ENCODE results near the gene SLC25A6.

The SLC25A6 gene

DNA sequence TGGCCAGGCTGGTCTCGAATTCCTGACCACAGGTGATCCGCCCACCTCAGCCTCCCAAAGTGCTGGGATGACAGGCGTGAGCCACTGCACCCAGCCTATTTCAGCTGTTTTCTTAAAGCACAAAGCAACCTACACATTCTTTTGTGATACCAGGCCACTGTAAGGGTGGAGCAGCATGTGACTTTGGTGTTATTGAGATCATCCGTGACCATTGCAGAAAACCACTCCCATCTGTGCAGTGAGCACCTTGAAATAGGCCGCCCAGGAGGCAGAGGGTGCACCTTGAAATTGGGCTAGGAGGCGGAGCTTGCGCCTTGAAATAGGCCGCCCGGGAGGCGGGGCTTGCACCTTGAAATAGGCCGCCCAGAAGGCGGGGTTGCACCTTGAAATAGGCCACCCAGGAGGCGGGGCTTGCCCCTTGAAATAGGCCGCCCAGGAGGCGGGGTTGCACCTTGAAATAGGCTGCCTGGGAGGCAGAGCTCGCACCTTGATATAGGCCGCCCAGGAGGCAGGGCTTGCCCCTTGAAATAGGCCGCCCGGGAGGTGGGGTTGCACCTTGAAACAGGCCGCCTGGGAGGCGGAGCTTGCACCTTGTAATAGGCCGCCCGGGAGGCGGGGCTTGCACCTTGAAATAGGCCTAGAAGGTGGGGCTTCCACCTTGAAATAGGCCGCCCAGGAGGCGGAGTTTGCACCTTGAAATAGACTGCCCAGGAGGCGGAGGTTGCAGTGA is 9.0 kb upstream of the SLC25A6 start:
- TF ChIP-seq, protein P1, sequence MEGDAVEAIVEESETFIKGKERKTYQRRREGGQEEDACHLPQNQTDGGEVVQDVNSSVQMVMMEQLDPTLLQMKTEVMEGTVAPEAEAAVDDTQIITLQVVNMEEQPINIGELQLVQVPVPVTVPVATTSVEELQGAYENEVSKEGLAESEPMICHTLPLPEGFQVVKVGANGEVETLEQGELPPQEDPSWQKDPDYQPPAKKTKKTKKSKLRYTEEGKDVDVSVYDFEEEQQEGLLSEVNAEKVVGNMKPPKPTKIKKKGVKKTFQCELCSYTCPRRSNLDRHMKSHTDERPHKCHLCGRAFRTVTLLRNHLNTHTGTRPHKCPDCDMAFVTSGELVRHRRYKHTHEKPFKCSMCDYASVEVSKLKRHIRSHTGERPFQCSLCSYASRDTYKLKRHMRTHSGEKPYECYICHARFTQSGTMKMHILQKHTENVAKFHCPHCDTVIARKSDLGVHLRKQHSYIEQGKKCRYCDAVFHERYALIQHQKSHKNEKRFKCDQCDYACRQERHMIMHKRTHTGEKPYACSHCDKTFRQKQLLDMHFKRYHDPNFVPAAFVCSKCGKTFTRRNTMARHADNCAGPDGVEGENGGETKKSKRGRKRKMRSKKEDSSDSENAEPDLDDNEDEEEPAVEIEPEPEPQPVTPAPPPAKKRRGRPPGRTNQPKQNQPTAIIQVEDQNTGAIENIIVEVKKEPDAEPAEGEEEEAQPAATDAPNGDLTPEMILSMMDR (IDR thresholded peaks at IDR 0.05; ENCODE audit: control extremely low read depth, extremely low read depth, low read depth, missing control alignments), result no peak
- DNase-seq (ENCODE audit: extremely low spot score), result no peak
- ChIA-PET POLR2A (no interaction called here), CTCF (no interaction called here)

DNA sequence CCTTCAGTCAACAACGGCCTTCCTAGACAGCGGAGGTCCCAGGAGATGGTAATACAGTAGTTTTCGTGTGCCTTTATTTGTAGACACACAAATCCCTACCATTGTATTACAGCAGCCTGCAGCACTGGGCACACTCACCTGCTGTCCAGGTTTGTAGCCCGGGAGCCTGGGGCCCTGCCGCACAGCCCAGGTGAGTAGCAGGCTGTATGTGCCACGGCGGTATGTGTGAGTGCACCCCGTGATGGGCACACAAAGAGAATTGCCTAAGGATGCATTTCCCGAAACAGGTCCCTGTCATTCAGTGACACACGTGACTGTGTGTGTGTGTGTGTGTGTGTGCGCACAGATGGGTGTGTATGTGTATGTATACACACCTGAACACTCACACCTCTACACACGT is 8.1 kb upstream of the SLC25A6 start:
- ChIA-PET POLR2A (no interaction called here), CTCF (no interaction called here)
- TF ChIP-seq, protein P1 (IDR thresholded peaks at IDR 0.05; ENCODE audit: control extremely low read depth, extremely low read depth, low read depth, missing control alignments), result no peak
- DNase-seq (ENCODE audit: extremely low spot score), result no peak

DNA sequence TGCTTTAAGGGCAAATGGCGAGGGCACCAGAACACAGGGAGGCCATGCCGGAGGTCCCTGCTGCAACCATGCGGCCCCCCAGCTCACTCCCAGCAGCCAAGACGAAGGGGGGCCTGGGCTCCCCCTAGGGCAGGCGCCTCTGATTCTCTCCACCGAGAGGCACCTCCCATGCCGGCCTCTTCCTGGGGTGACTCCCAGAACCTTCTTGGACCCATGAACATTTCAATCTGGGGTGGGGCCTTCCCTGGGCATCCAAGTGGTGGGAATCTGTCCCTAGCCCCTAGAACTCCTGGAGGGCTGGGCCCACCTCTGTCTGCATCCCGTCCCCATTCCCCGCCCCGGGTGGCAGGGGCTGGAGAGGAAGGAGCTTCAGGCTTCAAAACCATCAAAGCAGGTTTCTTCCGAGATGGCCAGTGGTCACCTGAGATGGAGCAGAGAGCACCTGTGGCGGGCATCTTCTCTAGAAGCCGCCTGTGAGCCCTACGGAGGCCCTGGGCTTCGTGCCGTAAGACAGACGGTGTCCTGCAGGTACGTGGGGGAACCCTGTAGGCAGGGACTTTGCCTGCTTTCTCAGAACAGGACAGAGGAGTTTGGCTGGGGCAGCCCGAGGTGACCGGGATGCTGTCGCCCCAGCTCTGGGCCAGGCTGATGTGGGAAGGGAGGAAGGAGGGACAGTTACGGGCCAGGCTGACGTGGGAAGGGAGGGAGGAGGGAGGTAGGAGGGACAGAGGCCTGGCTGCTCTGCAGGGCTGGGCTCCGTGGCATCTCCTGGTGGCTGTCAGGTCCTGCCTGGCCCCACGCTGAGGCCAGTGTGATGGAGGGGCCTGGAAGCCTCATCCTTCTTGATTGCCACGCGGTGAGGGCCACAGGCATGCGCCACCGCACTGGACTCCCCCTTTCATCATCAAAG is 6.8 kb upstream of the SLC25A6 start:
- no peak for DNase-seq (ENCODE audit: extremely low spot score)
- CTCF ChIA-PET, result no interaction called here
- POLR2A ChIA-PET, result no interaction called here
- TF ChIP-seq, protein P1 (IDR thresholded peaks at IDR 0.05; ENCODE audit: control extremely low read depth, extremely low read depth, low read depth, missing control alignments), result no peak

DNA sequence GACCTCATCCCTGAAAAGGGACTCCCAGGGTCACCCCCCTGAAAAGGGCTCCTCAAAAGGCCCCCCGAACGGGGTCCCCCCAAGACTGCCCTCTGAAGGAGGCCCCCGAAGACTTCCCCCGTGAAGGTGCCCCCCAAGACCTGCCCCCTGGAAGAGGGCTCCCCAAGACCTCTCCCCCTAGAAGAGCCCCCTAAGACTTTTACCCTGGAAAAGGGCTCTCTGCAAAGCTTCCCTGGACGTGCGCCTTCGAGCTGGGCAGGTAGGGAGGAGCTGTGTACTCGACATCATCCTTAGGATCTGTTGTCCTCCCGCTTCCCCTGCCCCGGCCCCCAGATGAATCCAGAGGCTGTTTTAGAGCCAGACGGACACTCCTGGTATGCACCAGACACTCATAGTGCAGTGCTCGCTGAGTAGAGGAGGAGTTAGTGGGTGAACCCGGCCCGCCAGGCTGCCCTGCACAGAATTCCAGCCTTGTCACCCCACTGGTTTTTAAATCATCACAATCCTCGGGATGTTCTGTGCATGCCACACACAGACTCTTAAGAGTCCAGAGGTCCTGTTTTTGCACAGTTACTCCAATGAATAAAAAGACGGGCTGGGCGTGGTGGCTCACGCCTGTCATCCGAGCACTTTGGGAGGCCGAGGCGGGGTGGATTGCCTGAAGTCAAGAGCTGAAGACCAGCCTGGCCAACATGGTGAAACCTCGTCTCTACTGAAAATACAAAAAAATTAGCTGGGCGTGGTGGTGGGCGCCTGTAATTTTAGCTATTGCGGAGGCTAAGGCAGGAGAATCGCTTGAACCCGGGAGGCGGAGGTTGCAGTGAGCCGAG is 5.7 kb upstream of the SLC25A6 start:
- POLR2A ChIA-PET, result no interaction called here
- TF ChIP-seq, protein P1 (IDR thresholded peaks at IDR 0.05; ENCODE audit: control extremely low read depth, extremely low read depth, low read depth, missing control alignments), result no peak
- DNase-seq (ENCODE audit: extremely low spot score), result no peak
- CTCF ChIA-PET, result no interaction called here

DNA sequence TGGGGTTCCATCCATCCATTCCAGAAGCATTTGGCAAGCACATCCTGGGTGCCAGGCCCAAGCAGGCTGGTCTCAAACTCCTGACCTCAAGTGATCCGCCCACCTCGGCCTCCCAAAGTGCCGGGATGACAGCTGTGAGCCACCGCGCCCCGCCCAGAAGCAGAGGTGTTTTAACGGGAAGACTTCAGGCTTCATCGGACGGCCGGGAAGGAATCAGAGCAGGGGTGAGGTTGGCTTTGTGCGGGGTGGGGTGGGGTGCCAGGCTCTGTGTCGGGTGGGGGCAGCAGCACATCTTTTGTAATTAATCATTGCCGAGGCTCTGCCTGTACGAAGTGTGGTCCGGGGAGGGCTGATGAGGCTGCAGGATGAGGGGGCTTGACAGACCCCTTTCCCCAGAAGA is 5.1 kb upstream of the SLC25A6 start:
- ChIA-PET POLR2A (no interaction called here), CTCF (no interaction called here)
- TF ChIP-seq, protein P1 (IDR thresholded peaks at IDR 0.05; ENCODE audit: control extremely low read depth, extremely low read depth, low read depth, missing control alignments), result no peak
- no peak for DNase-seq (ENCODE audit: extremely low spot score)

DNA sequence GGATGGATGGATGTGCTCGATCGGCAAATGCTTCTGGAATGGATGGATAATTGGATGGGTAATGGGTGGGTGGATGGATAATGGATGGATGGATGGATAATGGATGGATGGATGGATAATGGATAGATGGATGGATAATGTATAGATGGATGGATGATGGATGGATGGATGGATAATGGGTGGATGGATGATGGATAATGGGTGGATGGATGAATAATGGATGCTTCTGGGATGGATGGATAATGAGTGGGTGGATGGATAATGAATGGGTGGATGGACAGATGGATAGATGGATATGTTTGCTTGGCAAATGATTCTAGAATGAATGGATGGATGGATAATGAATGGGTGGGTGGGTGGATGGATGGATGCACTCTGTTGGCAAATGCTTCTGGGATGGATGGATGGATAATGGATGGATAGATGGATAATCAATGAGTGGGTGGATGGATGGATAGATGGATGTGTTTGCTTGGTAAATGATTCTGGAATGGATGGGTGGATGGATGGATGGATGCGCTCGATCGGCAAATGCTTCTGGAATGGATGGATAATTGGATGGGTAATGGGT is 3.8 kb upstream of the SLC25A6 start:
- CTCF ChIA-PET, result no interaction called here
- no peak for DNase-seq (ENCODE audit: extremely low spot score)
- TF ChIP-seq, protein P1 (IDR thresholded peaks at IDR 0.05; ENCODE audit: control extremely low read depth, extremely low read depth, low read depth, missing control alignments), result no peak
- POLR2A ChIA-PET, result no interaction called here
